ENCODE measurements around the gene P3H4.

DNA sequence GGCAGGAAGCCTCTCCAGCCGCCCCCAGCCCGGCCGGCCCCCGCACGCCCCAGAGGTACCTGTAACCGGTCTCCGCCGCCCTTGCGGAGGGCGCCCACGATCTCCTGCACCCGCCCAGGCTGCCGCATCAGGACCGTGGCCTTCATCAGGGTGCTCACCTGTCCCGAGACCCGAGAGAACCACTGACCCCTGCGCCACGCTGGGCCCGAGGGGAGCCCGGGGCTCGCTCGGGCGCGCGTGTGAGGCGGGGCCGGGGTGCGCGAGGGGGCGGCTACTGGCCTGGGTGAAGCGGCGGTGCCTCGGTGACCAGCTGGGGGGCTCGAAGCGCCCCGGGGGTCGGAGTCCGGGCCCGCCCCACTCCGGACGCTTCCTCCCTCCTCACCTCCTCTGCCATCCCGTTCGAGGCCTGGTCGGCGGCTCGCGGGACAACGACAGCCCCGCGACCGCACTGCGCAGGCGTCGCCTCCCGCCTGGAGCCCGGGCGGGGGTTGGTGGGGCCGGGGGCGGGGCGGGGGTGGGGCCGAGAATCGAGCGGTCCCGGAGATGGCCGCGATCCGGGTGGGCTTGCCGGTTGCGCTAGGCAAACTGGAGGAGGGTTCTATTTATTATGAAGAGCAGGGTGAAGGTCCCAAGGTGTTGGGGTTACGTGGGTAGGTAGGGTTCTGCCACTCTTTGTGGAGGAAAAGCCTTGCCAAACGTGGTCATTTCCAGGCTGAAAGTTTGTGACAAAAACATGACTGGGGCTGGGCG lies 24.2 kb upstream of the P3H4 start, which contains the start of gene NT5C3B:
- TF ChIP-seq POLR2AphosphoS5 (IDR thresholded peaks at IDR 0.05; ENCODE audit: low read depth, low read length) (no peak), POLR2A (IDR thresholded peaks at IDR 0.05; ENCODE audit: low read depth, low read length) (peak; percentile 49; the same call in 1 of the 2 replicates), TAF1 (IDR thresholded peaks at IDR 0.05; ENCODE audit: borderline replicate concordance, low read depth, low read length) (no peak)

All from GM12892 (cell line).